ENCODE data around the gene PALD1. TPM values are rescaled to one million over a fixed set of nuclear protein-coding genes. Genes with fewer than 3 reads are reported as not detected.
"Not testable (repeated sequence)": the region's sequence is repeated elsewhere in the genome, so short reads cannot be mapped to it uniquely, and the experiment has no call there.

PALD1 gene
- total and polyA plus RNA-seq, 2 donors (not counting 1 experiment from before 2014, with no cell fraction given) = 0.09 to 0.33 TPM

- no peak for TF ChIP-seq EZH2 (IDR thresholded peaks at IDR 0.05; ENCODE audit: low read length, missing control alignments)
- TF ChIP-seq, protein P1, sequence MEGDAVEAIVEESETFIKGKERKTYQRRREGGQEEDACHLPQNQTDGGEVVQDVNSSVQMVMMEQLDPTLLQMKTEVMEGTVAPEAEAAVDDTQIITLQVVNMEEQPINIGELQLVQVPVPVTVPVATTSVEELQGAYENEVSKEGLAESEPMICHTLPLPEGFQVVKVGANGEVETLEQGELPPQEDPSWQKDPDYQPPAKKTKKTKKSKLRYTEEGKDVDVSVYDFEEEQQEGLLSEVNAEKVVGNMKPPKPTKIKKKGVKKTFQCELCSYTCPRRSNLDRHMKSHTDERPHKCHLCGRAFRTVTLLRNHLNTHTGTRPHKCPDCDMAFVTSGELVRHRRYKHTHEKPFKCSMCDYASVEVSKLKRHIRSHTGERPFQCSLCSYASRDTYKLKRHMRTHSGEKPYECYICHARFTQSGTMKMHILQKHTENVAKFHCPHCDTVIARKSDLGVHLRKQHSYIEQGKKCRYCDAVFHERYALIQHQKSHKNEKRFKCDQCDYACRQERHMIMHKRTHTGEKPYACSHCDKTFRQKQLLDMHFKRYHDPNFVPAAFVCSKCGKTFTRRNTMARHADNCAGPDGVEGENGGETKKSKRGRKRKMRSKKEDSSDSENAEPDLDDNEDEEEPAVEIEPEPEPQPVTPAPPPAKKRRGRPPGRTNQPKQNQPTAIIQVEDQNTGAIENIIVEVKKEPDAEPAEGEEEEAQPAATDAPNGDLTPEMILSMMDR (conservative IDR thresholded peaks at IDR 0.05 in 1 of 2, IDR thresholded peaks at IDR 0.05 in 1 of 2; ENCODE audit: low read depth in 1 of 2, low read length in 2 of 2) = no peak
- Histone ChIP-seq H3K36me3 (ENCODE audit: control insufficient read depth, insufficient read depth, low read length) (no peaks in the 10 kb centered on the region), H3K9ac (ENCODE audit: insufficient read depth, low read length) (no peak overlapping the region), H3K9me3 (ENCODE audit: control insufficient read depth, insufficient read depth, low read depth, low read length) (no peaks in the 10 kb centered on the region), H3K27ac (ENCODE audit: insufficient read depth, low read length) (no peak overlapping the region), H3K79me2 (ENCODE audit: control insufficient read depth, insufficient read depth, low read length) (no peaks in the 10 kb centered on the region), H2AFZ (ENCODE audit: low read length) (no peak overlapping the region), H4K20me1 (ENCODE audit: control insufficient read depth, extremely low read depth, insufficient read depth, low read length) (no peaks in the 10 kb centered on the region), H3K4me1 (ENCODE audit: control insufficient read depth, extremely low read depth, insufficient read depth, low read length) (no peaks in the 10 kb centered on the region), H3K4me2 (ENCODE audit: extremely low read depth, insufficient read depth, low read length) (no peak overlapping the region), H3K4me3 (replicated peaks in 1 of 4; ENCODE audit: control extremely low read depth in 1 of 4, insufficient read depth in 1 of 4, low read depth in 3 of 4, low read length in 4 of 4) (no peak overlapping the region), H3K27me3 (ENCODE audit: control insufficient read depth, insufficient read depth, low read length) (no peaks in the 10 kb centered on the region)
- DNase-seq (ENCODE audit: low read depth in 2 of 2) = no peak
Observed at GRCh38 chr10:70605161-70605560, 126.6 kb downstream of the PALD1 start.

DNA sequence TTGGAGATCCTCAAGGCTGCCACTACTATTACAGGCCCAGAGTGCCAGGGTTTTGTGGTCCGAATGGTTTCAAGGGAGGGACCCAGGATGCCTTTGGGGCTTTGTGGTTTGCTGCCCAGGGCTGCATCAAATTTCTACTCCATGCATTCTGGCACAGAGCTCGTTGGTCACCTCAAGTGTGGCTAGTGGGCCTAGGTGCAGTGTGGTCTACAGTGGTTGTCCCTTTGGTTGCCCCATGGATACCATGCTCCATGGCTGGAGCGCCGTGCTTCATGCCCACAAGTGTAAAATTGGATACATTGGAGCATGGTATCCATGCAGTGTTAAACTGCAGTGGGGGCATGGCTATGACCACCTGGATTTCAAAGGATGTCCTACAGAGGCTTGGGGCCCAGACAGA is 129.4 kb downstream of the PALD1 start:
- H3K27ac ChIP-seq (ENCODE audit: insufficient read depth, low read length) = no peak overlapping the region
- H3K4me1 ChIP-seq (ENCODE audit: control insufficient read depth, extremely low read depth, insufficient read depth, low read length) = no peaks in the 10 kb centered on the region
- no peak overlapping the region for H3K4me2 ChIP-seq (ENCODE audit: extremely low read depth, insufficient read depth, low read length)
- DNase-seq (ENCODE audit: low read depth in 2 of 2) = no peak
- H3K9ac ChIP-seq (ENCODE audit: insufficient read depth, low read length) = no peak overlapping the region
- H3K79me2 ChIP-seq (ENCODE audit: control insufficient read depth, insufficient read depth, low read length) = no peaks in the 10 kb centered on the region
- no peak overlapping the region for H3K4me3 ChIP-seq (replicated peaks in 1 of 4; ENCODE audit: control extremely low read depth in 1 of 4, insufficient read depth in 1 of 4, low read depth in 3 of 4, low read length in 4 of 4)
- H2AFZ ChIP-seq (ENCODE audit: low read length) = no peak overlapping the region
- H3K27me3 ChIP-seq (ENCODE audit: control insufficient read depth, insufficient read depth, low read length) = no peaks in the 10 kb centered on the region
- H3K9me3 ChIP-seq (ENCODE audit: control insufficient read depth, insufficient read depth, low read depth, low read length) = no peaks in the 10 kb centered on the region
- no peaks in the 10 kb centered on the region for H4K20me1 ChIP-seq (ENCODE audit: control insufficient read depth, extremely low read depth, insufficient read depth, low read length)
- no peaks in the 10 kb centered on the region for H3K36me3 ChIP-seq (ENCODE audit: control insufficient read depth, insufficient read depth, low read length)
- no peak for TF ChIP-seq EZH2 (IDR thresholded peaks at IDR 0.05; ENCODE audit: low read length, missing control alignments)
- TF ChIP-seq, protein P1 (conservative IDR thresholded peaks at IDR 0.05 in 1 of 2, IDR thresholded peaks at IDR 0.05 in 1 of 2; ENCODE audit: low read depth in 1 of 2, low read length in 2 of 2) = no peak

GRCh38 chr10:70613941-70614340 is 135.4 kb downstream of the PALD1 start:
- TF ChIP-seq, protein P1 (conservative IDR thresholded peaks at IDR 0.05 in 1 of 2, IDR thresholded peaks at IDR 0.05 in 1 of 2; ENCODE audit: low read depth in 1 of 2, low read length in 2 of 2) = no peak
- TF ChIP-seq EZH2 (IDR thresholded peaks at IDR 0.05; ENCODE audit: low read length, missing control alignments) = no peak
- H3K9me3 ChIP-seq (ENCODE audit: control insufficient read depth, insufficient read depth, low read depth, low read length) = no peaks in the 10 kb centered on the region
- DNase-seq (ENCODE audit: low read depth in 2 of 2) = no peak
- H4K20me1 ChIP-seq (ENCODE audit: control insufficient read depth, extremely low read depth, insufficient read depth, low read length) = no peaks in the 10 kb centered on the region
- no peak overlapping the region for H3K4me2 ChIP-seq (ENCODE audit: extremely low read depth, insufficient read depth, low read length)
- no peaks in the 10 kb centered on the region for H3K27me3 ChIP-seq (ENCODE audit: control insufficient read depth, insufficient read depth, low read length)
- H3K9ac ChIP-seq (ENCODE audit: insufficient read depth, low read length) = no peak overlapping the region
- H3K79me2 ChIP-seq (ENCODE audit: control insufficient read depth, insufficient read depth, low read length) = no peaks in the 10 kb centered on the region
- H2AFZ ChIP-seq (ENCODE audit: low read length) = no peak overlapping the region
- no peak overlapping the region for H3K4me3 ChIP-seq (replicated peaks in 1 of 4; ENCODE audit: control extremely low read depth in 1 of 4, insufficient read depth in 1 of 4, low read depth in 3 of 4, low read length in 4 of 4)
- no peaks in the 10 kb centered on the region for H3K36me3 ChIP-seq (ENCODE audit: control insufficient read depth, insufficient read depth, low read length)
- H3K27ac ChIP-seq (ENCODE audit: insufficient read depth, low read length) = no peak overlapping the region
- no peaks in the 10 kb centered on the region for H3K4me1 ChIP-seq (ENCODE audit: control insufficient read depth, extremely low read depth, insufficient read depth, low read length)

GRCh38 chr10:70614364-70614763 is 135.8 kb downstream of the PALD1 start:
- H3K27me3 ChIP-seq (ENCODE audit: control insufficient read depth, insufficient read depth, low read length); H3K4me3 ChIP-seq (replicated peaks in 1 of 4; ENCODE audit: control extremely low read depth in 1 of 4, insufficient read depth in 1 of 4, low read depth in 3 of 4, low read length in 4 of 4); H3K4me1 ChIP-seq (ENCODE audit: control insufficient read depth, extremely low read depth, insufficient read depth, low read length); H3K36me3 ChIP-seq (ENCODE audit: control insufficient read depth, insufficient read depth, low read length); H3K27ac ChIP-seq (ENCODE audit: insufficient read depth, low read length); H4K20me1 ChIP-seq (ENCODE audit: control insufficient read depth, extremely low read depth, insufficient read depth, low read length); H3K4me2 ChIP-seq (ENCODE audit: extremely low read depth, insufficient read depth, low read length); DNase-seq (ENCODE audit: low read depth in 2 of 2); H2AFZ ChIP-seq (ENCODE audit: low read length); H3K9ac ChIP-seq (ENCODE audit: insufficient read depth, low read length); H3K79me2 ChIP-seq (ENCODE audit: control insufficient read depth, insufficient read depth, low read length); H3K9me3 ChIP-seq (ENCODE audit: control insufficient read depth, insufficient read depth, low read depth, low read length): not testable (repeated sequence)

All from fibroblast of lung (primary cell).